ENCODE results near the gene ADAMTS14. TPM values are rescaled to one million over a fixed set of nuclear protein-coding genes. Genes with fewer than 3 reads are reported as not detected.

The ADAMTS14 gene
- total RNA-seq, 1 experiment from 2014 or later, result 1.6 TPM

DNA sequence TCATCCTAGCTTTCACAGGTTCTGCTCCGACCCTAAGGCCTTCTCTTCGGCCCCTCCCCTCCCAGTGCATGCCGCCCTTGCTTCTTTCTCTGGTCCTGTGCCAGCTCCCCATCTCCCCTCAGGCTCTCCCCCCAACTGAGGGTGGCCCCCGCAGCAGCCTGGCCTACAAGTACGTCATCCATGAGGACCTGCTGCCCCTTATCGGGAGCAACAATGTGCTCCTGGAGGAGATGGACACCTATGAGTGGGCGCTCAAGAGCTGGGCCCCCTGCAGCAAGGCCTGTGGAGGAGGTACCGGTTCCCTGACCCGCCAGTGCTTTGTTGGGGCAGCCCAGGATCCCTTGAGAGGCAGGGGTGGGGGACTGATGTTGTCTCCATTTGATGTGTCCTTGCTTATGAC is 79.0 kb downstream of the ADAMTS14 start:
- Histone ChIP-seq H3K18ac (ENCODE audit: insufficient read length, low read depth, low read length) (no peak overlapping the region), H2AK5ac (ENCODE audit: insufficient read length, low read length) (no peak overlapping the region), H3K79me1 (ENCODE audit: insufficient read depth, low read depth, low read length, poor library complexity, severe bottlenecking) (no peaks in the 10 kb centered on the region)

More for the DNA sequence above, 79.0 kb downstream of the ADAMTS14 start:
- TF ChIP-seq, protein P1, sequence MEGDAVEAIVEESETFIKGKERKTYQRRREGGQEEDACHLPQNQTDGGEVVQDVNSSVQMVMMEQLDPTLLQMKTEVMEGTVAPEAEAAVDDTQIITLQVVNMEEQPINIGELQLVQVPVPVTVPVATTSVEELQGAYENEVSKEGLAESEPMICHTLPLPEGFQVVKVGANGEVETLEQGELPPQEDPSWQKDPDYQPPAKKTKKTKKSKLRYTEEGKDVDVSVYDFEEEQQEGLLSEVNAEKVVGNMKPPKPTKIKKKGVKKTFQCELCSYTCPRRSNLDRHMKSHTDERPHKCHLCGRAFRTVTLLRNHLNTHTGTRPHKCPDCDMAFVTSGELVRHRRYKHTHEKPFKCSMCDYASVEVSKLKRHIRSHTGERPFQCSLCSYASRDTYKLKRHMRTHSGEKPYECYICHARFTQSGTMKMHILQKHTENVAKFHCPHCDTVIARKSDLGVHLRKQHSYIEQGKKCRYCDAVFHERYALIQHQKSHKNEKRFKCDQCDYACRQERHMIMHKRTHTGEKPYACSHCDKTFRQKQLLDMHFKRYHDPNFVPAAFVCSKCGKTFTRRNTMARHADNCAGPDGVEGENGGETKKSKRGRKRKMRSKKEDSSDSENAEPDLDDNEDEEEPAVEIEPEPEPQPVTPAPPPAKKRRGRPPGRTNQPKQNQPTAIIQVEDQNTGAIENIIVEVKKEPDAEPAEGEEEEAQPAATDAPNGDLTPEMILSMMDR (conservative IDR thresholded peaks at IDR 0.05), result no peak
- Histone ChIP-seq H3K4me1 (ENCODE audit: insufficient read depth, low read length) (no peaks in the 10 kb centered on the region; the same call in 1 of the 2 replicates), H3K9ac (ENCODE audit: extremely low read depth, insufficient read length, low read length) (no peak overlapping the region), H3T11ph (ENCODE audit: low read length) (no peak overlapping the region), H4K8ac (replicated peaks; ENCODE audit: insufficient read length, low read depth, low read length) (no peak overlapping the region), H3K27me3 (ENCODE audit: insufficient read depth, low read length) (no peaks in the 10 kb centered on the region), H3K27ac (ENCODE audit: insufficient read length, low read depth, low read length) (no peak overlapping the region), H3K79me2 (ENCODE audit: insufficient read depth, low read length) (no peaks in the 10 kb centered on the region), H3K14ac (ENCODE audit: insufficient read depth, low read length) (no peak overlapping the region; the same call in 1 of the 2 replicates), H2BK15ac (ENCODE audit: low read depth, low read length) (no peak overlapping the region), H2BK12ac (ENCODE audit: insufficient read length, low read depth, low read length) (no peak overlapping the region), H3K56ac (ENCODE audit: insufficient read length, low read depth, low read length) (no peak overlapping the region), H4K20me1 (ENCODE audit: control insufficient read depth, insufficient read depth, insufficient read length) (no peaks in the 10 kb centered on the region), H3K4me2 (ENCODE audit: insufficient read depth, insufficient read length, low read length) (no peak overlapping the region), H3K4ac (ENCODE audit: low read depth, low read length) (no peak overlapping the region), H3K9me3 (ENCODE audit: control insufficient read depth, low read depth, low read length) (no peaks in the 10 kb centered on the region), H3K23me2 (ENCODE audit: insufficient read length, low read depth, low read length, poor library complexity, severe bottlenecking) (no peaks in the 10 kb centered on the region), H3K23ac (ENCODE audit: insufficient read length, low read depth, low read length) (no peak overlapping the region), H4K91ac (ENCODE audit: insufficient read length, low read depth, low read length) (no peak overlapping the region), H4K5ac (ENCODE audit: insufficient read length, low read depth, low read length) (no peak overlapping the region), H2BK120ac (ENCODE audit: low read depth, low read length, poor library complexity, severe bottlenecking) (no peak overlapping the region), H2AFZ (ENCODE audit: low read length) (no peak overlapping the region), H2BK5ac (ENCODE audit: insufficient read length, low read length) (no peak overlapping the region), H2BK20ac (ENCODE audit: low read depth, low read length, poor library complexity, severe bottlenecking) (no peak overlapping the region)
- DNase-seq, result no peak
- no peaks in the 10 kb centered on the region for H3K27me3 Mint-ChIP-seq (ENCODE audit: low read depth)
- peaks cover 10 to 15% of the 10 kb centered on the region in 2 experiments for H3K4me1 Mint-ChIP-seq
- H3K9me3 Mint-ChIP-seq, result no peaks in the 10 kb centered on the region
- no peaks in the 10 kb centered on the region for H3K36me3 Mint-ChIP-seq (ENCODE audit: insufficient read depth in 1 of 3, low read depth in 3 of 3)
- H3K27ac Mint-ChIP-seq, result no peak overlapping the region
- WGBS (ENCODE audit: extremely low coverage, insufficient read length, low lambda C conversion rate), result no CpG with 5 or more reads among the region's 9 CpGs
- H3K4me3 Mint-ChIP-seq, result no peak overlapping the region
